HepG2 (cell line): ENCODE results near the gene MAN2C1. TPM values are rescaled to one million over a fixed set of nuclear protein-coding genes. Genes with fewer than 3 reads are reported as not detected.

Experiments
- AFF4 ChIP-seq: sonication (generic); formaldehyde crosslinking; IDR thresholded peaks from 2 replicates; pipeline ENCODE4 v1.4.0; 2020; ENCODE audit warnings: missing genetic modification reagents
- ARNT2 ChIP-seq: sonication (generic); formaldehyde crosslinking; IDR thresholded peaks from 2 replicates; pipeline ENCODE4 v1.8.0; 2022; ENCODE audit warnings: mild to moderate bottlenecking, low read depth, missing genetic modification reagents, moderate library complexity
- BHLHE40 ChIP-seq: IDR thresholded peaks from 2 replicates; pipeline ENCODE4 v1.6.1; 2011; ENCODE audit warnings: low read length, improper control_type of control experiment
- CEBPZ ChIP-seq: IDR thresholded peaks from 2 replicates; pipeline ENCODE4 v1.6.1; 2012; ENCODE audit warnings: low read length, improper control_type of control experiment
- JUN ChIP-seq: sonication (generic); formaldehyde crosslinking; IDR thresholded peaks from 2 replicates; pipeline ENCODE4 v1.4.0; 2020; ENCODE audit warnings: mild to moderate bottlenecking, missing genetic modification reagents
- MAFF ChIP-seq: IDR thresholded peaks from 2 replicates; pipeline ENCODE4 v1.6.1; 2011; ENCODE audit warnings: low read depth, low read length, improper control_type of control experiment
- ONECUT2 ChIP-seq: sonication (generic); formaldehyde crosslinking; IDR thresholded peaks from 2 replicates; pipeline ENCODE4 v1.4.0; 2020; ENCODE audit warnings: missing genetic modification reagents
- PBX2 ChIP-seq: IDR thresholded peaks from 2 replicates; pipeline ENCODE4 v1.6.1; 2016; ENCODE audit warnings: control low read depth
- SIN3A ChIP-seq: IDR thresholded peaks from 2 replicates; pipeline ENCODE4 v1.6.1; 2011; ENCODE audit warnings: low read depth, mild to moderate bottlenecking, control low read depth, low read length, borderline replicate concordance
- SKI ChIP-seq: fragments of 450-650 bp; IDR thresholded peaks from one replicate; pipeline ENCODE4 v1.6.1; 2018; ENCODE audit warnings: mild to moderate bottlenecking; ENCODE audit not compliant: partially characterized antibody
- ZBTB7B ChIP-seq: sonication (generic); formaldehyde crosslinking; IDR thresholded peaks from 2 replicates; pipeline ENCODE4 v1.4.0; 2020; ENCODE audit warnings: missing genetic modification reagents
- ZNF296 ChIP-seq: sonication (generic); formaldehyde crosslinking; conservative IDR thresholded peaks from 2 replicates; pipeline ENCODE4 v1.5.0; 2020; ENCODE audit warnings: mild to moderate bottlenecking, missing genetic modification reagents
- ZNF549 ChIP-seq: sonication (generic); formaldehyde crosslinking; IDR thresholded peaks from 2 replicates; pipeline ENCODE4 v1.5.0; 2020; ENCODE audit warnings: missing genetic modification reagents
- ZNF615 ChIP-seq: sonication (generic); formaldehyde crosslinking; IDR thresholded peaks from 2 replicates; pipeline ENCODE4 v1.5.0; 2020; ENCODE audit warnings: mild to moderate bottlenecking, missing genetic modification reagents, borderline replicate concordance
- polyA plus RNA-seq, 8 experiments: library from polyadenylated mRNA; depleted of rRNA in 3 of 8; stranded (reverse) in 7 of 8; unstranded in 1 of 8; fragments of >200 nt; fragmentation: Illumina TruSeq in 4 of 8; extraction: Trizol in 4 of 8; gene quantifications; 2 replicates each; pipeline versions ENCODE4 v1.2.1 to v1.2.3, GENCODE V29; 2011 to 2016; ENCODE audit warnings: low read depth in 4 of 8, missing spikeins in 1 of 8, mixed read lengths in 1 of 8; ENCODE audit not compliant: insufficient read depth in 1 of 8
- total RNA-seq, 5 experiments: library from RNA; depleted of rRNA; stranded (reverse); fragments of >200 nt; fragmentation: Illumina TruSeq; extraction: Trizol; gene quantifications; 2 replicates each; pipeline ENCODE4 v1.2.3, GENCODE V29; 2016; ENCODE audit warnings: low read depth in 1 of 5
- TF ChIP-seq, protein P1 (sequence below): fragments of 450-650 bp; IDR thresholded peaks from 2 replicates; pipeline ENCODE4 v1.6.1; 2017; ENCODE audit warnings: mild to moderate bottlenecking
- TF ChIP-seq, protein P2 (sequence below): sonication (generic); formaldehyde crosslinking; IDR thresholded peaks from 2 replicates; pipeline ENCODE4 v1.9.0; 2022; ENCODE audit warnings: low read depth, missing genetic modification reagents

The MAN2C1 gene
- total and polyA plus RNA-seq, 2 of the 13 experiments (the other 11 are each of a cell fraction or from before 2014, with no cell fraction given): 62.6 to 71.0 TPM

- no peak for TF ChIP-seq CEBPZ
- no peak; the same call in 1 of the 2 replicates for TF ChIP-seq SIN3A
- no peak; the same call in 1 of the 2 replicates for TF ChIP-seq ARNT2 (CRISPR knock-in tag)
- no peak for TF ChIP-seq AFF4 (CRISPR knock-in tag)
- TF ChIP-seq, protein P1, sequence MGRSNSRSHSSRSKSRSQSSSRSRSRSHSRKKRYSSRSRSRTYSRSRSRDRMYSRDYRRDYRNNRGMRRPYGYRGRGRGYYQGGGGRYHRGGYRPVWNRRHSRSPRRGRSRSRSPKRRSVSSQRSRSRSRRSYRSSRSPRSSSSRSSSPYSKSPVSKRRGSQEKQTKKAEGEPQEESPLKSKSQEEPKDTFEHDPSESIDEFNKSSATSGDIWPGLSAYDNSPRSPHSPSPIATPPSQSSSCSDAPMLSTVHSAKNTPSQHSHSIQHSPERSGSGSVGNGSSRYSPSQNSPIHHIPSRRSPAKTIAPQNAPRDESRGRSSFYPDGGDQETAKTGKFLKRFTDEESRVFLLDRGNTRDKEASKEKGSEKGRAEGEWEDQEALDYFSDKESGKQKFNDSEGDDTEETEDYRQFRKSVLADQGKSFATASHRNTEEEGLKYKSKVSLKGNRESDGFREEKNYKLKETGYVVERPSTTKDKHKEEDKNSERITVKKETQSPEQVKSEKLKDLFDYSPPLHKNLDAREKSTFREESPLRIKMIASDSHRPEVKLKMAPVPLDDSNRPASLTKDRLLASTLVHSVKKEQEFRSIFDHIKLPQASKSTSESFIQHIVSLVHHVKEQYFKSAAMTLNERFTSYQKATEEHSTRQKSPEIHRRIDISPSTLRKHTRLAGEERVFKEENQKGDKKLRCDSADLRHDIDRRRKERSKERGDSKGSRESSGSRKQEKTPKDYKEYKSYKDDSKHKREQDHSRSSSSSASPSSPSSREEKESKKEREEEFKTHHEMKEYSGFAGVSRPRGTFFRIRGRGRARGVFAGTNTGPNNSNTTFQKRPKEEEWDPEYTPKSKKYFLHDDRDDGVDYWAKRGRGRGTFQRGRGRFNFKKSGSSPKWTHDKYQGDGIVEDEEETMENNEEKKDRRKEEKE: no peak
- TF ChIP-seq MAFF: no peak
- no peak for TF ChIP-seq JUN (CRISPR knock-in tag)
- no peak for TF ChIP-seq ZNF549
- peak; percentile 62; the same call in 1 of the 2 replicates for TF ChIP-seq ZBTB7B (CRISPR knock-in tag)
- TF ChIP-seq, protein P2, sequence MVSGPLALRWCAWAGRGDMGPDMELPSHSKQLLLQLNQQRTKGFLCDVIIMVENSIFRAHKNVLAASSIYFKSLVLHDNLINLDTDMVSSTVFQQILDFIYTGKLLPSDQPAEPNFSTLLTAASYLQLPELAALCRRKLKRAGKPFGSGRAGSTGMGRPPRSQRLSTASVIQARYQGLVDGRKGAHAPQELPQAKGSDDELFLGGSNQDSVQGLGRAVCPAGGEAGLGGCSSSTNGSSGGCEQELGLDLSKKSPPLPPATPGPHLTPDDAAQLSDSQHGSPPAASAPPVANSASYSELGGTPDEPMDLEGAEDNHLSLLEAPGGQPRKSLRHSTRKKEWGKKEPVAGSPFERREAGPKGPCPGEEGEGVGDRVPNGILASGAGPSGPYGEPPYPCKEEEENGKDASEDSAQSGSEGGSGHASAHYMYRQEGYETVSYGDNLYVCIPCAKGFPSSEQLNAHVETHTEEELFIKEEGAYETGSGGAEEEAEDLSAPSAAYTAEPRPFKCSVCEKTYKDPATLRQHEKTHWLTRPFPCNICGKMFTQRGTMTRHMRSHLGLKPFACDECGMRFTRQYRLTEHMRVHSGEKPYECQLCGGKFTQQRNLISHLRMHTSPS (CRISPR knock-in tag): no peak
- TF ChIP-seq BHLHE40: no peak
- TF ChIP-seq ONECUT2 (CRISPR knock-in tag): no peak
- no peak; the same call in 1 of the 2 replicates for TF ChIP-seq ZNF615 (CRISPR knock-in tag)
- no peak for TF ChIP-seq ZNF296 (CRISPR knock-in tag)
- TF ChIP-seq SKI: no peak
- no peak for TF ChIP-seq PBX2 (CRISPR knock-in tag)
These were observed 21.0 kb downstream of the MAN2C1 start (continued) for GRCh38 chr15:75347222-75348033.
